GM10847 (cell line): ENCODE measurements around the gene MUC6.

Experiments used
- POLR2A ChIP-seq: IDR thresholded peaks from 2 replicates; pipeline ENCODE4 v1.6.1; 2011; ENCODE audit not compliant: insufficient read length; ENCODE audit errors: extremely low read depth

Gene MUC6

DNA sequence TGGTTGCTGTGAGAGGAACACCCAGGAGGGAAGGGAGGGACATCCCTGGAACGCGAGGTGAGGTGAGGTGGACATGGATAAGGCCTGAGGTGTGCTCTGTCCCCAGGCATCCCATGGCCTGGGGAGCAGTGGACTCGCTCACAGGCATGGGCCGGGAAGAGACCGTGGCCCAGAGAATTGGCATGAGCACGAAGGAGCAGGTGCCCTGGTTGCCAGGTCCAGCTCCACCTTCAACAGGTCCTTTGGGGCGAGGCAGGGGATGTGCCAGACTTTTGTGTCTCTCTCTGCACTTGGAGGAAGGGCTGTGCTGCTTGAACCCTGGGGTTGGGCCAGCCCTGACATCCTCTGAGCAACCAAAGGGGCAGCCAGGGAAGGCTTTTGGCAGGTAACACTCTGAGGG, 21.5 kb downstream of the MUC6 start:
- no peak for TF ChIP-seq POLR2A

DNA sequence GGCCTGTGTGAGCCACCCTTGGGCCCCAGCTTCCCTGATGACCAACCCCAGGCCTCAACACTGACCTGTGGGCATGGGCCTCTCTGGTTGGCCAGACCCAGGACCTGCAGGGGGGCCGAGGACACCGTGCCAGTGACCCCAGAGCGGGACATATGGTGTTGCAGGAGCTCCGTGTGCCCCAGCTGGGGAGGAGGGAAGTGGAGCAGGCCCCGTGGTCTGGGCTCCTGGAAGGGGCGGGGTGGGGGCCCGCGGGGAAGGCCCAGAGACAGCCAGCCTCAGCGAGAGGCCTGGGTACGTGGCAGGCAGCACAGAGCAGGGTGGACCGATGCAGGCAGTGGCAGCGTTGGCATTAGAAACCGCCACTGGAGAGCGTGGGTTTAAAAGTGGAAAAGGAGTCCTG, 22.2 kb downstream of the MUC6 start:
- no peak for TF ChIP-seq POLR2A

GRCh38 chr11:1013631-1013935, 22.9 kb downstream of the MUC6 start:
- no peak for TF ChIP-seq POLR2A

- no peak for TF ChIP-seq POLR2A
Measured at GRCh38 chr11:1012740-1013630, 23.5 kb downstream of the MUC6 start.

GRCh38 chr11:1012291-1012690, 24.2 kb downstream of the MUC6 start:
- TF ChIP-seq POLR2A = no peak

DNA sequence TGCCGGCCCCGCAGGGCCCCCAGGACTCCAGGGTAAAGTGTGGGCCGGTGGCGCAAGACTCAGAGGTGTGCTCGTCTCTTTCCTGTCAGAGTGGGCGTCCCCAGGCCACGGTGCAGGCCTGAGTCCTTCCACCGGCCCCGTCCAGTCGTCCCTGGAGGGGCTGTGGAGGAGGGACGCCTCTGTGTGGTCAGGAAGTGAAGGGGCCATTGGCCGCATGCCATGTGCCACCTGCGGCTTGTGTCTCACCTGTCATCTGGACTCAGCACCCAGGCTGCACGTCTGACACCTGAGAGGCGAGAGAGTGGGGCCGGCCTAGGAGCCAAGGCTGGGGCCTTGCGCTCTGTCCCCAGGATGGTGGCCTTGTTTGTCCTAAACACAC, 25.2 kb downstream of the MUC6 start:
- TF ChIP-seq POLR2A = no peak

DNA sequence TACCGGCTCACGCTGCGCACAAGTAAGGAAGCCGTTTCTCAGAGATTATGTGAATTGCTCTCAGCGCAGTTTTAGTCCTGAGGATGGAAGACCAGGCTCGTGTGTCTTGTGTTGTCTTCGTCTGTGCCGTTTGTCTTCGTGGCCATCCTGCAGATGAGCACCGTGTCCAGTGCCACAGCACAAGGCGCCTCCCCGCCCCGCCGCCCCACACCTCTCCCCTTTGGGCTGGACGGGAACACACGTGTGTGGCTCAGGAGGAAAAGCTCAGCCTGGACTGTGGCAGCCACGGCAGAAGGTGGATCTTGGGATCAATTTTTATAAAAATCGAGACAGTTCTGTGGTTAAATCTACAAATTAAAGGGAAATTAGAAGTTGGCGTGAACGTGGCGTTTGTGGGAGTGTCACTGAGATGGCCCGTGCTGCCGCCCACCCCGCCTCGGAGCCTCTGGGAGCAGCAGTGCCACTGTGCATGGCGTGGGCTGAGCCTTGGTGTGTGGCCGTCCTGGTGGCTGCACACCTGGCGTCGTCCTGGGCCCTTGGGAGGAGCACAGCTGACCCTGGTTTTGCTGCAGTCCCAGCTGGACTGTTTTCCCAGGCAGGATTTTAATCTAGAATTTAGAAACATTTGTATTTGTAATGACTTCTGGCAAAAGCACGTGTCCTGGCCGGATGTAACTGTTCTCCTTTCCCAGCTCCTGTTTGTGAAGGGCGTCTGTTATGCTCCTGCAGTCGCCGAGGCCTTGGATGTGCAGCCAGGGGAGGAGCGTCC, 25.8 kb downstream of the MUC6 start:
- TF ChIP-seq POLR2A = no peak

DNA sequence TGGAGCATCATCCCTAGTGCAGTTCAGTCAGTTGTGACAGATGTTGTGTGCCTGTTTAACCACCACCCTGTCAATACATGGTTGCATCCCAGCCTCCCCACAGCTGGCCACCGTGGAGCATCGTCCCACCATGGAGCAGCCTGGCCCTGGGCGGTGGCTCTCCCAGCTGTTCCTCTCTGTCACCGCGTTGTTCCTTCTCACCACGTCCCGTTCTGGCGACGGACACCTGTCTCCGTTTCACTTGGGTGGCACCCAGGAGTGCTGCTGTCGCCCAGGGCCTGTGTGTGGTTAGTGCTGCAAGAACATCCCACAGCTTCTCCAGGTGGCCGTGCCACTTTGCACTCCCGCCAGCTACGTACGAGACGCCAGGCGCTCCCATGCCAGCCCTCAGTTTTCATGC, 26.5 kb downstream of the MUC6 start:
- no peak for TF ChIP-seq POLR2A

GRCh38 chr11:1009371-1009770, 27.1 kb downstream of the MUC6 start:
- no peak for TF ChIP-seq POLR2A

DNA sequence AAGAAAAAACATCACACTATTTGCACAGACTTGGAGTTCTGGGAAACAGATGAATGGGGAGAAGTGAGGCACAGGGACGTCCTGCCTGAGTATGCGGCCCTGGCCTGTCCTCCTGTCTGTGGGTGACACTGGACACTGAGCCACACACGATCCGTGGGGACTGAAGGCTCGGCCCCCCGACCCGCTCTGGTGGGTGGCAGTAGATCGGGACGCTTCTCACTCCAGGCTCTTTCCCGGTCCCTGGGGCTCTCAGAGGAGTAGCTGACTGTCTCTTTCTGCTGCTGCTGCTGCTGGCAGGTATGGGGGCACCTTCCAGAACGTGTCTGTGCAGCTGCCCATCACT, 27.7 kb downstream of the MUC6 start:
- no peak for TF ChIP-seq POLR2A

- TF ChIP-seq POLR2A = no peak
Measured at GRCh38 chr11:1008001-1008802, 28.3 kb downstream of the MUC6 start.

- no peak for TF ChIP-seq POLR2A
Measured at GRCh38 chr11:1007279-1007678, 29.2 kb downstream of the MUC6 start.

DNA sequence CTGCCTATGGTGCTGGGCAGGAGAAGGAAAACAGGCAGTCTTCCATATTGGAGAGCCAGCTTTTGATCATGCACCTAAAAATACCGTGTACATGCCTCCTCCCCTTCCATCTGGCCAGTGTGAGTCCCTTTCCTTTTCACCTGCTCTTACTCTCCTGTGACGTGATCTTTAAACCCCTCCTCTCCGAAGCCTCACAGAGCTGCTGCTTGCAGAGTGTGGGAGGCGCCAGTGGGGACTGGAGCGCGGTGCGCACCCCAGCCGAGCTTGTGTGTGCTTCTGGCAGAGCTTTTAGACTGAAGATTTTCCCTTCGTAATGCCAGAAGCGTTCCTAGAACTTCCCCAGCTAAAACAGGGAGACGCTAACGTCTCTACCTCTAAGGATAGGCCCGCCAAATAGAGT, 29.8 kb downstream of the MUC6 start:
- no peak for TF ChIP-seq POLR2A

DNA sequence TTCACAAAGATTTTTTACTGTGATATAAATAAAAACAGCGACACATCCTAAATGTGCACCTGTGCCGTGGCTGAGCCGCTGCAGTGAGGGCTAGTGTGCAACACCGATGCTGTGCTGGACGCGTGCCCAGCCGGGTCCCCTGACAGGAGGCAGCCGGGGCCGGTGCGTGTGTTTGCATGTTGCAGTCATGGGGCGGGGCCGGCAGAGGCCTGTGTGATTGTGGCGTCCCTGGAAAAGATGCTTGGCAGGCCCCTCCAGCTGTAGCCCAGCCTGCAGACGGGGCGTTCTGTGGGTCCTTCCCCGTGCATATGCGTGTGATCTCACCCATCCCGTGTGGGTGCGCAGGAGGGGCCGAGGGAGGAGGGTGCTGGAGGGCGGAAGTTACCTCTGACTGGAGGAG, 30.6 kb downstream of the MUC6 start:
- TF ChIP-seq POLR2A = no peak

GRCh38 chr11:1003159-1003558, 33.4 kb downstream of the MUC6 start:
- no peak for TF ChIP-seq POLR2A
